ENCODE results near the gene CPA5. TPM values are rescaled to one million over a fixed set of nuclear protein-coding genes. Genes with fewer than 3 reads are reported as not detected.

The CPA5 gene
- total and polyA plus RNA-seq, 2 donors (not counting 3 experiments of a cell fraction or from before 2014, with no cell fraction given), result not detected

- Histone ChIP-seq H3K9ac (replicated peaks; ENCODE audit: extremely low read depth, insufficient read depth, low read length) (no peak overlapping the region), H3K79me2 (ENCODE audit: control insufficient read depth, insufficient read depth, low read length) (no peaks in the 10 kb centered on the region), H2AFZ (ENCODE audit: low read depth, low read length) (no peak overlapping the region), H3K4me1 (ENCODE audit: control insufficient read depth, extremely low read depth, insufficient read depth, low read length) (peaks cover 7% of the 10 kb centered on the region), H4K20me1 (replicated peaks; ENCODE audit: control insufficient read depth, extremely low read depth, insufficient read depth, low read length) (no peaks in the 10 kb centered on the region), H3K4me2 (ENCODE audit: insufficient read depth, low read length) (no peak overlapping the region), H3K9me1 (replicated peaks; ENCODE audit: control insufficient read depth, extremely low read depth, insufficient read depth, low read length) (no peaks in the 10 kb centered on the region), H3K27ac (ENCODE audit: insufficient read depth, low read depth, low read length) (no peak overlapping the region), H3K36me3 (ENCODE audit: control insufficient read depth in 2 of 2, extremely low read depth in 1 of 2, insufficient read depth in 2 of 2, low read length in 2 of 2) (no peaks in the 10 kb centered on the region), H3K27me3 (ENCODE audit: control insufficient read depth in 2 of 2, insufficient read depth in 2 of 2, low read length in 2 of 2) (no peaks in the 10 kb centered on the region), H3K4me3 (replicated peaks in 1 of 3; ENCODE audit: insufficient read depth in 1 of 3, low read depth in 1 of 3, low read length in 3 of 3) (no peak overlapping the region), H3K9me3 (replicated peaks; ENCODE audit: control insufficient read depth, insufficient read depth, low read length) (no peaks in the 10 kb centered on the region)
- ChIA-PET CTCF (no interaction called here), POLR2A (no interaction called here)
- DNase-seq (ENCODE audit: low read depth, low spot score), result no peak
- no TSS peak for BruUV-seq (replicated peaks)
- no peak for TF ChIP-seq POLR2A (IDR thresholded peaks at IDR 0.05; ENCODE audit: low read depth, low read length)
- TF ChIP-seq CTCF (IDR thresholded peaks at IDR 0.05; ENCODE audit: extremely low read depth in 1 of 2, insufficient read depth in 1 of 2, low read depth in 1 of 2, low read length in 2 of 2), result no peak
- TF ChIP-seq MYC (IDR thresholded peaks at IDR 0.05; ENCODE audit: low read depth, low read length), result no peak
- no peak for TF ChIP-seq FOS (IDR thresholded peaks at IDR 0.05; ENCODE audit: borderline replicate concordance, insufficient read depth, low read length)
- TF ChIP-seq GATA2 (IDR thresholded peaks at IDR 0.05; ENCODE audit: insufficient read depth, insufficient read length, low read depth, low read length), result no peak
- TF ChIP-seq EZH2 (IDR thresholded peaks at IDR 0.05; ENCODE audit: borderline replicate concordance, low read depth, low read length, severe bottlenecking), result no peak
- no peak for TF ChIP-seq JUN (IDR thresholded peaks at IDR 0.05; ENCODE audit: borderline replicate concordance, insufficient read depth, insufficient read length, low read depth)
- no peak for TF ChIP-seq POLR2AphosphoS5 (IDR thresholded peaks at IDR 0.05; ENCODE audit: insufficient read depth, low read depth, low read length)
- TF ChIP-seq, protein P1, sequence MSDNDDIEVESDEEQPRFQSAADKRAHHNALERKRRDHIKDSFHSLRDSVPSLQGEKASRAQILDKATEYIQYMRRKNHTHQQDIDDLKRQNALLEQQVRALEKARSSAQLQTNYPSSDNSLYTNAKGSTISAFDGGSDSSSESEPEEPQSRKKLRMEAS (IDR thresholded peaks at IDR 0.05; ENCODE audit: insufficient read depth, insufficient read length), result no peak
- intact Hi-C loops (cut with micrococcal nuclease), result no loop called here
- dilution Hi-C loops (cut with MboI; ENCODE audit: extremely low pct_ligation_motif_present, low sequenced_read_pairs), result no loop called here
- FAIRE-seq, result no peak
These were observed 21.9 kb downstream of the CPA5 start for GRCh38 chr7:130366564-130366963.
